ENCODE measurements around the gene PRTG.

DNA sequence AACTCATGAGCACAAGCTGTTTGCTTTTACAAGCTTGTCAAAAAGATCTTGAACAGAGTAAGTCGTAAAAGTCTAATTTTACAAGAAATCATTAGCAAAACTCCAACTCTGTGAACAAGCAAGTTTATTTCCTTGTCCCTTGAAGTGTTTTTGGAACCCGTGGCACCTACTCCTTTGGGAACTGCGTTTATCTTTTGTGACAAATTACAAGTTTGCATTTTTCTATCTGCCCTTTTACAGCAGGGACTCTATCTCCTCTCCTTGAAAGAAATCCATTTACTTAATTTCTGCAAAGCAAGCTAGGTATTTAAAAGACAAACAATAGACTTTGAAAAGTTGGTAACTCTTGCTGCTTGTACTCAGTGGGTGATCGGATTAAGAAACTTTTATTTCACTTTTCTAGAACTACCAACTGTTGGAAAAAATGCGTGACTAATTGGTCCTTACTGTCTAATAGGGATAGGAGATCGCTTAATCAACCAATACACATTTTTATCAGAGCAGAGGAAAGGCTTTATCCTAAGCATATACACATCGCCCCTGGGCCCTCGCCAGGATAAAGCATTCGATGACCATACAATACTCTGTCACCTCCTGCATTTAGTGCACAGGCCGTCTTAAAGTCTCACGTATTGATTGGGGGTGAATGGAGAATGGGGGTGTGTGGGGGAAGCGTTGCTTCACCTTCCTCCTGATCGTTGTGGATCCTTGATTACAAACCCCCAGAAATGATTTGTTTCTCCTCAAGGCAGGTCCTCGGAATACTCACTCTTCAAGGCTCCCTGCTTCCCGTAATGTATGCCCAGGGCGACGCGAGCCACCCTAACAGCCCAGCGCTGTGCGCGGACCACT lies 1.7 kb downstream of the PRTG start:
- TF ChIP-seq CTCF (IDR thresholded peaks at IDR 0.05) (no peak), POLR2A (IDR thresholded peaks at IDR 0.05) (no peak), EP300 (IDR thresholded peaks at IDR 0.05) (no peak)
